Testis (tissue), 2 donors: Measurements from ENCODE around the gene THRAP3.

Experiments used
- CTCF ChIP-seq, 3 experiments: fragments of 450-650 bp in 2 of 3; fragments of 200-600 bp in 1 of 3; sonication (generic) in 1 of 3; IDR thresholded peaks; one replicate each; pipeline ENCODE4 v1.5.1; 2016 to 2019; ENCODE audit warnings: antibody characterized with exemption in 3 of 3, mild to moderate bottlenecking in 2 of 3, moderate library complexity in 1 of 3
- POLR2A ChIP-seq: fragments of 450-650 bp; IDR thresholded peaks from one replicate; pipeline ENCODE4 v1.6.1; 2017; ENCODE audit warnings: antibody characterized with exemption, mild to moderate bottlenecking, moderate library complexity

- TF ChIP-seq CTCF (IDR thresholded peaks at IDR 0.05) = no peak
- no peak for TF ChIP-seq POLR2A
Observed at GRCh38 chr1:36256558-36257374, 32.5 kb downstream of the THRAP3 start.
